Sigmoid colon (tissue), 4 donors: ENCODE measurements around the gene OXSR1.

Experiments
- EP300 ChIP-seq, 4 donors: sonication (generic); formaldehyde crosslinking; IDR thresholded peaks; one replicate each; pipeline ENCODE4 v1.6.1; 2017; ENCODE audit warnings: antibody characterized with exemption in 4 of 4
- POLR2A ChIP-seq, 2 donors: fragments of 450-650 bp; IDR thresholded peaks; one replicate each; pipeline ENCODE4 v1.6.1; 2016; ENCODE audit warnings: antibody characterized with exemption in 2 of 2, mild to moderate bottlenecking in 2 of 2, moderate library complexity in 2 of 2
- TF ChIP-seq, protein P1 (sequence below), 4 experiments: fragments of 450-650 bp in 3 of 4; fragments of 200-600 bp in 1 of 4; IDR thresholded peaks; one replicate each; pipeline ENCODE4 v1.5.1; 2016 to 2019; ENCODE audit warnings: antibody characterized with exemption in 4 of 4, mild to moderate bottlenecking in 3 of 4, moderate library complexity in 2 of 4

DNA sequence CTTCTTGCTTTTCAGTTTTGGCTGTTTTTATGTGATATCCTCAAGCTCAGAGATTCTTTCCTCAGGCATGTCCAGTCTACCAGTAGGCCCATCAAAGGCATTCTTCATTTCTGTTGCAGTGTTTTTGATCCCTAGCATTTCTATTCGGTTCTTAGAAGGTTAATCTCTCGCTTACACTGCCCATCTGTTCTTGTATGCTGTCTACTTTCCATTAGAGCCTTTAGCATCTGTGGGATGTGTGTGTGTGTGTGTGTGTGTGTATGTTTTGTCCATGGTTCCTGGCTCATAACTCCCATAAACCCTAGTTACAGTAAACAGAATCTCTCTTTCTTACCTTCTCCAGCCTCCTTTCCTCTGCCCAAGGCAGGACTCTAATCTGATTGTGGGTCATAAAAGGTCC, 95.1 kb downstream of the OXSR1 start:
- TF ChIP-seq, protein P1, sequence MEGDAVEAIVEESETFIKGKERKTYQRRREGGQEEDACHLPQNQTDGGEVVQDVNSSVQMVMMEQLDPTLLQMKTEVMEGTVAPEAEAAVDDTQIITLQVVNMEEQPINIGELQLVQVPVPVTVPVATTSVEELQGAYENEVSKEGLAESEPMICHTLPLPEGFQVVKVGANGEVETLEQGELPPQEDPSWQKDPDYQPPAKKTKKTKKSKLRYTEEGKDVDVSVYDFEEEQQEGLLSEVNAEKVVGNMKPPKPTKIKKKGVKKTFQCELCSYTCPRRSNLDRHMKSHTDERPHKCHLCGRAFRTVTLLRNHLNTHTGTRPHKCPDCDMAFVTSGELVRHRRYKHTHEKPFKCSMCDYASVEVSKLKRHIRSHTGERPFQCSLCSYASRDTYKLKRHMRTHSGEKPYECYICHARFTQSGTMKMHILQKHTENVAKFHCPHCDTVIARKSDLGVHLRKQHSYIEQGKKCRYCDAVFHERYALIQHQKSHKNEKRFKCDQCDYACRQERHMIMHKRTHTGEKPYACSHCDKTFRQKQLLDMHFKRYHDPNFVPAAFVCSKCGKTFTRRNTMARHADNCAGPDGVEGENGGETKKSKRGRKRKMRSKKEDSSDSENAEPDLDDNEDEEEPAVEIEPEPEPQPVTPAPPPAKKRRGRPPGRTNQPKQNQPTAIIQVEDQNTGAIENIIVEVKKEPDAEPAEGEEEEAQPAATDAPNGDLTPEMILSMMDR (IDR thresholded peaks at IDR 0.05), result no peak
- TF ChIP-seq POLR2A (IDR thresholded peaks at IDR 0.05) (no peak), EP300 (IDR thresholded peaks at IDR 0.05) (no peak)
